AG09319 (cell line): Measurements from ENCODE around the gene CYTL1.

Experiments
- DNase-seq: peaks from one replicate; pipeline ENCODE4 v3.0.0-alpha.2; 2010; ENCODE audit warnings: low read depth; ENCODE audit errors: extremely low read depth
- CTCF ChIP-seq: IDR thresholded peaks from 2 replicates; pipeline ENCODE4 v1.5.1; 2011; ENCODE audit warnings: low read depth, mild to moderate bottlenecking, inconsistent platforms, low read length, moderate library complexity

Gene CYTL1

GRCh38 chr4:4968161-4968725 lies 51.0 kb downstream of the CYTL1 start:
- DNase-seq: no peak

More at GRCh38 chr4:4968161-4968725, 51.0 kb downstream of the CYTL1 start:
- TF ChIP-seq CTCF: no peak
